SK-N-SH (cell line): ENCODE data around the gene ROBO1. TPM values are rescaled to one million over a fixed set of nuclear protein-coding genes. Genes with fewer than 3 reads are reported as not detected.

Source experiments
- CTCF ChIA-PET: fragments of 300-600, 350-600 bp; formaldehyde crosslinking; extraction: SDS; loops from one replicate; lab custom pipeline; 2021; lab: Yijun Ruan, JAX
- POLR2A ChIA-PET: fragments of 350-600 bp; sonication (Branson Sonifier 250); formaldehyde crosslinking; extraction: SDS; loops from one replicate; lab custom pipeline; 2020; ENCODE audit warnings: antibody characterized with exemption, inconsistent platforms; lab: Yijun Ruan, JAX
- DNase-seq: peaks from one replicate; pipeline ENCODE4 v3.0.0; 2012
- H2AFZ ChIP-seq: fragments of 200-600 bp; sonication (generic); 2 replicates; pipeline ENCODE4 v1.8.1; 2016; ENCODE audit warnings: antibody characterized with exemption, mild to moderate bottlenecking, low read depth
- H3F3A ChIP-seq: fragments of 200-600 bp; sonication (generic); replicated peaks from 2 replicates; pipeline ENCODE3; 2016; ENCODE audit warnings: antibody characterized with exemption, mild to moderate bottlenecking; ENCODE audit not compliant: insufficient read depth
- H3K27ac ChIP-seq, 2 experiments: fragments of 200-500 bp in 1 of 2; fragments of 200-600 bp in 1 of 2; sonication (Bioruptor generic) in 1 of 2; sonication (generic), shearing (Covaris generic) in 1 of 2; 2 replicates each; pipeline versions ENCODE4 v1.5.1 to v1.6.1; 2014 to 2016; ENCODE audit warnings: low read depth in 2 of 2, inconsistent platforms in 1 of 2, low read length in 1 of 2, mild to moderate bottlenecking in 1 of 2, mixed read lengths in 1 of 2
- H3K27me3 ChIP-seq: fragments of 200-600 bp; sonication (generic), shearing (Covaris generic); 2 replicates; pipeline ENCODE4 v1.6.1; 2016; ENCODE audit warnings: mixed run types; ENCODE audit not compliant: insufficient read depth
- H3K36me3 ChIP-seq, 2 experiments: fragments of 200-500 bp in 1 of 2; fragments of 200-600 bp in 1 of 2; sonication (Bioruptor generic) in 1 of 2; sonication (generic) in 1 of 2; replicated peaks in 1 of 2; 2 replicates each; pipeline versions ENCODE3 to v1.5.1; 2014 to 2016; ENCODE audit warnings: low read length in 1 of 2, mild to moderate bottlenecking in 1 of 2; ENCODE audit not compliant: insufficient read depth in 2 of 2, control insufficient read depth in 1 of 2
- H3K4me1 ChIP-seq, 2 experiments: fragments of 200-500 bp in 1 of 2; fragments of 200-600 bp in 1 of 2; sonication (Bioruptor generic) in 1 of 2; sonication (generic), shearing (Covaris generic) in 1 of 2; 2 replicates each; pipeline versions ENCODE4 v1.5.1 to v1.6.1; 2014 to 2016; ENCODE audit warnings: low read depth in 1 of 2, low read length in 1 of 2, mixed run types in 1 of 2; ENCODE audit not compliant: insufficient read depth in 2 of 2, control insufficient read depth in 1 of 2
- H3K4me2 ChIP-seq: fragments of 200-600 bp; sonication (generic), shearing (Covaris generic); 2 replicates; pipeline ENCODE4 v1.6.1; 2017; ENCODE audit warnings: mixed run types
- H3K4me3 ChIP-seq, 2 experiments: fragments of 200-500 bp in 1 of 2; fragments of 200-600 bp in 1 of 2; sonication (Bioruptor generic) in 1 of 2; sonication (generic), shearing (Covaris generic) in 1 of 2; 2 replicates each; pipeline versions ENCODE4 v1.5.1 to v1.8.1; 2014 to 2016; ENCODE audit warnings: low read depth in 2 of 2, inconsistent platforms in 1 of 2, low read length in 1 of 2, mild to moderate bottlenecking in 1 of 2, mixed read lengths in 1 of 2, moderate library complexity in 1 of 2
- H3K79me2 ChIP-seq: fragments of 200-600 bp; sonication (generic); 2 replicates; pipeline ENCODE4 v1.8.1; 2017; ENCODE audit warnings: mild to moderate bottlenecking; ENCODE audit not compliant: insufficient read depth
- H3K9ac ChIP-seq: fragments of 200-600 bp; sonication (generic); 2 replicates; pipeline ENCODE4 v1.6.1; 2017; ENCODE audit warnings: mixed run types
- H3K9me2 ChIP-seq: fragments of 200-600 bp; sonication (generic); 2 replicates; pipeline ENCODE4 v1.6.1; 2017; ENCODE audit warnings: mixed run types
- H3K9me3 ChIP-seq: fragments of 200-600 bp; sonication (generic); 2 replicates; pipeline ENCODE4 v1.6.1; 2017; ENCODE audit warnings: mixed run types, mild to moderate bottlenecking, moderate library complexity
- H4K20me1 ChIP-seq: fragments of 200-600 bp; sonication (generic); 2 replicates; pipeline ENCODE4 v1.6.1; 2017; ENCODE audit warnings: mild to moderate bottlenecking, mixed run types; ENCODE audit not compliant: insufficient read depth
- CTCF ChIP-seq: fragments of 200-600 bp; sonication (generic); IDR thresholded peaks from 2 replicates; pipeline ENCODE4 v1.6.1; 2017; ENCODE audit warnings: antibody characterized with exemption, mild to moderate bottlenecking, moderate library complexity
- ELF1 ChIP-seq: IDR thresholded peaks from 2 replicates; pipeline ENCODE4 v1.4.0; 2012
- FOSL2 ChIP-seq: IDR thresholded peaks from 2 replicates; pipeline ENCODE4 v1.4.0; 2012; ENCODE audit warnings: low read depth, mild to moderate bottlenecking, moderate library complexity, borderline replicate concordance
- FOXJ3 ChIP-seq: sonication (generic); formaldehyde crosslinking; IDR thresholded peaks from 2 replicates; pipeline ENCODE4 v1.5.1; 2020; ENCODE audit warnings: mild to moderate bottlenecking, missing genetic modification reagents
- FOXM1 ChIP-seq: IDR thresholded peaks from 2 replicates; pipeline ENCODE4 v1.4.0; 2012; ENCODE audit warnings: low read depth, mild to moderate bottlenecking
- GATA2 ChIP-seq: sonication (generic); formaldehyde crosslinking; IDR thresholded peaks from 2 replicates; pipeline ENCODE4 v1.5.0; 2020; ENCODE audit warnings: mild to moderate bottlenecking, missing genetic modification reagents
- MEF2A ChIP-seq: IDR thresholded peaks from 2 replicates; pipeline ENCODE4 v1.4.0; 2012; ENCODE audit warnings: low read depth, borderline replicate concordance
- NFIC ChIP-seq: IDR thresholded peaks from 2 replicates; pipeline ENCODE4 v1.4.0; 2012; ENCODE audit warnings: borderline replicate concordance
- RAD21 ChIP-seq: IDR thresholded peaks from 2 replicates; pipeline ENCODE4 v1.6.1; 2012; ENCODE audit warnings: mild to moderate bottlenecking, low read length
- REST ChIP-seq: IDR thresholded peaks from 2 replicates; pipeline ENCODE4 v1.6.1; 2012; ENCODE audit warnings: mild to moderate bottlenecking, low read depth, low read length, moderate library complexity
- RXRA ChIP-seq: IDR thresholded peaks from 2 replicates; pipeline ENCODE4 v1.4.0; 2012; ENCODE audit warnings: low read depth, mild to moderate bottlenecking, borderline replicate concordance
- SIN3A ChIP-seq: IDR thresholded peaks from 2 replicates; pipeline ENCODE4 v1.6.1; 2012; ENCODE audit warnings: low read depth, mild to moderate bottlenecking, low read length, moderate library complexity, borderline replicate concordance
- SMC3 ChIP-seq: IDR thresholded peaks from 2 replicates; pipeline ENCODE4 v1.6.1; 2012; ENCODE audit warnings: low read depth, low read length, improper control_type of control experiment
- TCF12 ChIP-seq: IDR thresholded peaks from 2 replicates; pipeline ENCODE4 v1.4.0; 2012
- USF2 ChIP-seq: fragments of 150-350 bp; IDR thresholded peaks from 2 replicates; pipeline ENCODE4 v1.6.1; 2017; ENCODE audit warnings: antibody characterized with exemption, low read length, low read depth, borderline replicate concordance
- ZBTB33 ChIP-seq: IDR thresholded peaks from 2 replicates; pipeline ENCODE4 v1.4.0; 2012; ENCODE audit warnings: low read depth, borderline replicate concordance
- WGBS: methylation state at CpG from one replicate; pipeline ENCODE4 v1.1.6; 2017; ENCODE audit warnings: low lambda C conversion rate; 5-methylcytosine and 5-hydroxymethylcytosine counted together
- polyA plus RNA-seq, 3 experiments: library from polyadenylated mRNA; depleted of rRNA; stranded (reverse); fragments of >200 nt; gene quantifications; 2 replicates each; pipeline ENCODE4 v1.2.3, GENCODE V29; 2012
- TF ChIP-seq, protein P1 (sequence below): IDR thresholded peaks from 2 replicates; pipeline ENCODE4; 2012
- TF ChIP-seq, protein P2 (sequence below): IDR thresholded peaks from 2 replicates; pipeline ENCODE4 v1.4.0; 2012; ENCODE audit warnings: low read depth, borderline replicate concordance

Gene ROBO1
- polyA plus RNA-seq, 1 of the 3 experiments (the other 2 are of a cell fraction), result 22.7 TPM

DNA sequence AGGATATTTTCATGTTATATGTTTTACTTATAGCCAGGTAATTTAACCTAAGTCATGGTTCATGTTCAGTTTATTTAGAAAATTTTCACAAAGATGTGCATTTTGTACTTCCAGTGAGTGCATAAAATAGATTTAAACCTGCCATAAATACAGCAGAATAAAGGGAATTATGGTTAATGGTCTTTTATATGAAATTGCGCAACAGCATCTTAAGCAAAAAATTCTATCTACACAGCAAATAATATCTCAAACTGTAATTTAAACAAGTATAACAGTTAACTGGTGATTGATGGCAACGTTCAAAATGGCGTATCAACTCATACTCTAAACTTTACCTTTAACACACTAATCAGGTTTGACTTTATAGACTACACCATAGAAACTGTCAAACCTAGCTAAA, 97.6 kb downstream of the ROBO1 start (continued):
- TF ChIP-seq ZBTB33, result no peak
- TF ChIP-seq, all 33 proteins: peak for 0

GRCh38 chr3:79664455-79664854, 103.3 kb downstream of the ROBO1 start:
- Histone ChIP-seq H3K27me3 (no peaks in the 10 kb centered on the region), H3K4me1 (no peaks in the 10 kb centered on the region), H3K36me3 (no peaks in the 10 kb centered on the region), H3K4me3 (no peak overlapping the region), H3K4me2 (no peak overlapping the region), H3K9me2 (no peaks in the 10 kb centered on the region), H3K27ac (no peak overlapping the region), H3K9me3 (no peaks in the 10 kb centered on the region), H3K79me2 (no peaks in the 10 kb centered on the region), H3F3A (no peaks in the 10 kb centered on the region), H4K20me1 (no peaks in the 10 kb centered on the region), H2AFZ (no peak overlapping the region), H3K9ac (no peak overlapping the region)
- POLR2A ChIA-PET, result no interaction called here
- CTCF ChIA-PET, result no interaction called here
- 51% methylated on average over 7 of the region's 7 CpGs for WGBS
- no peak for DNase-seq
- no peak for TF ChIP-seq ELF1
- no peak for TF ChIP-seq RAD21
- TF ChIP-seq TCF12, result no peak
- TF ChIP-seq FOXJ3 (CRISPR knock-in tag), result no peak
- TF ChIP-seq, protein P1, sequence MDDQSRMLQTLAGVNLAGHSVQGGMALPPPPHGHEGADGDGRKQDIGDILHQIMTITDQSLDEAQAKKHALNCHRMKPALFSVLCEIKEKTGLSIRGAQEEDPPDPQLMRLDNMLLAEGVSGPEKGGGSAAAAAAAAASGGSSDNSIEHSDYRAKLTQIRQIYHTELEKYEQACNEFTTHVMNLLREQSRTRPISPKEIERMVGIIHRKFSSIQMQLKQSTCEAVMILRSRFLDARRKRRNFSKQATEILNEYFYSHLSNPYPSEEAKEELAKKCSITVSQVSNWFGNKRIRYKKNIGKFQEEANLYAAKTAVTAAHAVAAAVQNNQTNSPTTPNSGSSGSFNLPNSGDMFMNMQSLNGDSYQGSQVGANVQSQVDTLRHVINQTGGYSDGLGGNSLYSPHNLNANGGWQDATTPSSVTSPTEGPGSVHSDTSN, result no peak
- no peak for TF ChIP-seq REST
- no peak for TF ChIP-seq FOXM1
- TF ChIP-seq CTCF, result no peak
- TF ChIP-seq, protein P2, sequence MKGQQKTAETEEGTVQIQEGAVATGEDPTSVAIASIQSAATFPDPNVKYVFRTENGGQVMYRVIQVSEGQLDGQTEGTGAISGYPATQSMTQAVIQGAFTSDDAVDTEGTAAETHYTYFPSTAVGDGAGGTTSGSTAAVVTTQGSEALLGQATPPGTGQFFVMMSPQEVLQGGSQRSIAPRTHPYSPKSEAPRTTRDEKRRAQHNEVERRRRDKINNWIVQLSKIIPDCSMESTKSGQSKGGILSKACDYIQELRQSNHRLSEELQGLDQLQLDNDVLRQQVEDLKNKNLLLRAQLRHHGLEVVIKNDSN, result no peak
- TF ChIP-seq SIN3A, result no peak
- no peak for TF ChIP-seq GATA2
- no peak for TF ChIP-seq ZBTB33
- TF ChIP-seq MEF2A, result no peak
- no peak for TF ChIP-seq NFIC
- no peak for TF ChIP-seq FOSL2
- TF ChIP-seq RXRA, result no peak
- TF ChIP-seq USF2, result no peak
- TF ChIP-seq SMC3, result no peak
